ENCODE data around the gene TANC1. TPM values are rescaled to one million over a fixed set of nuclear protein-coding genes. Genes with fewer than 3 reads are reported as not detected.

The TANC1 gene
- total RNA-seq, 1 experiment from 2014 or later, result 2.5 TPM

DNA sequence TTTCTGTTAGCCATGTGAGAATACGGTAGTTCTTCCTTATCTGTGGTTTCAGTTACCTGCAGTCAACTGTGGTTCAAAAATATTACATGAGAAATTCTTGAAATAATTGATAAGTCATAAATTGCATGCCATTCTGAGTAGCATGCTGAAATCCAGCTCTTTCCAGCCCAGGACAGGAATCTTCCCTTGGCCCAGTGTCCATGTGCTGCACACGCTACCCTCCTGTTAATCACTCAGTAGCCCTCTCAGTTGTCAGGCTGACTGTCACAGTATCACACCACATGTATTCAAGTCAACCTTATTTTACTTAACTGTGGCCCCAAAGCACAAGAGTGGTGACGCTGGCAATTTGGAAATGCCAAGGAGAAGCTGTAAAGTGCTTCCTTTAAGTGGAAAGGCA is 141.1 kb downstream of the TANC1 start:
- Histone ChIP-seq H2BK15ac (ENCODE audit: low read depth, low read length) (no peak overlapping the region), H3K4me1 (ENCODE audit: insufficient read depth, low read length) (no peaks in the 10 kb centered on the region), H3K27ac (ENCODE audit: insufficient read length, low read depth, low read length) (no peak overlapping the region), H4K91ac (ENCODE audit: insufficient read length, low read depth, low read length) (no peak overlapping the region), H3K14ac (ENCODE audit: insufficient read depth, low read length) (no peak overlapping the region), H2AK5ac (ENCODE audit: insufficient read length, low read length) (no peak overlapping the region), H4K8ac (replicated peaks; ENCODE audit: insufficient read length, low read depth, low read length) (no peak overlapping the region), H2BK12ac (ENCODE audit: insufficient read length, low read depth, low read length) (no peak overlapping the region), H3K27me3 (ENCODE audit: insufficient read depth, low read length) (no peaks in the 10 kb centered on the region), H3K79me2 (ENCODE audit: insufficient read depth, low read length) (no peaks in the 10 kb centered on the region), H2AFZ (ENCODE audit: low read length) (no peak overlapping the region), H3K56ac (ENCODE audit: insufficient read length, low read depth, low read length) (no peak overlapping the region), H2BK20ac (ENCODE audit: low read depth, low read length, poor library complexity, severe bottlenecking) (no peak overlapping the region), H3K9ac (ENCODE audit: extremely low read depth, insufficient read length, low read length) (no peak overlapping the region), H3K23me2 (ENCODE audit: insufficient read length, low read depth, low read length, poor library complexity, severe bottlenecking) (no peaks in the 10 kb centered on the region), H3T11ph (ENCODE audit: low read length) (no peak overlapping the region), H3K23ac (ENCODE audit: insufficient read length, low read depth, low read length) (no peak overlapping the region), H3K4me2 (ENCODE audit: insufficient read depth, insufficient read length, low read length) (no peak overlapping the region), H3K4ac (ENCODE audit: low read depth, low read length) (no peak overlapping the region), H4K20me1 (ENCODE audit: control insufficient read depth, insufficient read depth, insufficient read length) (no peaks in the 10 kb centered on the region), H3K79me1 (ENCODE audit: insufficient read depth, low read depth, low read length, poor library complexity, severe bottlenecking) (no peaks in the 10 kb centered on the region), H4K5ac (ENCODE audit: insufficient read length, low read depth, low read length) (no peak overlapping the region), H3K9me3 (ENCODE audit: control insufficient read depth, low read depth, low read length) (no peaks in the 10 kb centered on the region), H2BK120ac (ENCODE audit: low read depth, low read length, poor library complexity, severe bottlenecking) (no peak overlapping the region), H3K18ac (ENCODE audit: insufficient read length, low read depth, low read length) (no peak overlapping the region), H2BK5ac (ENCODE audit: insufficient read length, low read length) (no peak overlapping the region)
- Mint-ChIP-seq H3K27ac (no peak overlapping the region), H3K4me1 (no peaks in the 10 kb centered on the region), H3K36me3 (ENCODE audit: insufficient read depth in 1 of 3, low read depth in 3 of 3) (no peaks in the 10 kb centered on the region), H3K9me3 (no peaks in the 10 kb centered on the region), H3K4me3 (no peak overlapping the region), H3K27me3 (ENCODE audit: low read depth) (no peaks in the 10 kb centered on the region)
- no CpG with 5 or more reads among the region's 3 CpGs for WGBS (ENCODE audit: extremely low coverage, insufficient read length, low lambda C conversion rate)
- TF ChIP-seq, protein P1, sequence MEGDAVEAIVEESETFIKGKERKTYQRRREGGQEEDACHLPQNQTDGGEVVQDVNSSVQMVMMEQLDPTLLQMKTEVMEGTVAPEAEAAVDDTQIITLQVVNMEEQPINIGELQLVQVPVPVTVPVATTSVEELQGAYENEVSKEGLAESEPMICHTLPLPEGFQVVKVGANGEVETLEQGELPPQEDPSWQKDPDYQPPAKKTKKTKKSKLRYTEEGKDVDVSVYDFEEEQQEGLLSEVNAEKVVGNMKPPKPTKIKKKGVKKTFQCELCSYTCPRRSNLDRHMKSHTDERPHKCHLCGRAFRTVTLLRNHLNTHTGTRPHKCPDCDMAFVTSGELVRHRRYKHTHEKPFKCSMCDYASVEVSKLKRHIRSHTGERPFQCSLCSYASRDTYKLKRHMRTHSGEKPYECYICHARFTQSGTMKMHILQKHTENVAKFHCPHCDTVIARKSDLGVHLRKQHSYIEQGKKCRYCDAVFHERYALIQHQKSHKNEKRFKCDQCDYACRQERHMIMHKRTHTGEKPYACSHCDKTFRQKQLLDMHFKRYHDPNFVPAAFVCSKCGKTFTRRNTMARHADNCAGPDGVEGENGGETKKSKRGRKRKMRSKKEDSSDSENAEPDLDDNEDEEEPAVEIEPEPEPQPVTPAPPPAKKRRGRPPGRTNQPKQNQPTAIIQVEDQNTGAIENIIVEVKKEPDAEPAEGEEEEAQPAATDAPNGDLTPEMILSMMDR (conservative IDR thresholded peaks at IDR 0.05), result no peak
- DNase-seq, result no peak
